Endothelial cell of hepatic sinusoid (primary cell): Measurements from ENCODE around the gene DBH.

Experiments
- in situ Hi-C: cut with HindIII; loops from 2 replicates; pipeline ENCODE4 v1.10.0; 2017; ENCODE audit warnings: low sequenced_read_pairs

The DBH gene

GRCh38 chr9:133693116-133693515, 57.0 kb downstream of the DBH start:
- in situ Hi-C loops, result no loop called here

- in situ Hi-C loops, result no loop called here
Measured at GRCh38 chr9:133693703-133694529, 57.8 kb downstream of the DBH start.

- in situ Hi-C loops, result no loop called here
Measured at GRCh38 chr9:133694686-133695085, 58.5 kb downstream of the DBH start.

GRCh38 chr9:133696071-133696472, 59.9 kb downstream of the DBH start:
- in situ Hi-C loops, result no loop called here

- in situ Hi-C loops, result no loop called here
Measured at GRCh38 chr9:133699546-133699945, 63.4 kb downstream of the DBH start.

GRCh38 chr9:133700819-133701320, 64.7 kb downstream of the DBH start:
- in situ Hi-C loops, result no loop called here

GRCh38 chr9:133701321-133701980, 65.3 kb downstream of the DBH start:
- in situ Hi-C loops, result no loop called here

GRCh38 chr9:133701981-133702797, 66.0 kb downstream of the DBH start:
- in situ Hi-C loops, result no loop called here

GRCh38 chr9:133702798-133703590, 66.8 kb downstream of the DBH start:
- in situ Hi-C loops, result no loop called here

GRCh38 chr9:133703591-133704399, 67.6 kb downstream of the DBH start:
- in situ Hi-C loops, result no loop called here

- in situ Hi-C loops, result no loop called here
Measured at GRCh38 chr9:133704711-133705181, 68.6 kb downstream of the DBH start.

GRCh38 chr9:133705576-133705975, 69.4 kb downstream of the DBH start:
- in situ Hi-C loops, result no loop called here

- in situ Hi-C loops, result no loop called here
Measured at GRCh38 chr9:133706307-133707050, 70.3 kb downstream of the DBH start.

GRCh38 chr9:133707065-133707762, 71.1 kb downstream of the DBH start:
- in situ Hi-C loops, result no loop called here

- in situ Hi-C loops, result no loop called here
Measured at GRCh38 chr9:133707763-133708245, 71.6 kb downstream of the DBH start.

GRCh38 chr9:133708246-133709014, 72.3 kb downstream of the DBH start:
- in situ Hi-C loops, result no loop called here
